ENCODE results near the gene BMP6.

BMP6 gene

DNA sequence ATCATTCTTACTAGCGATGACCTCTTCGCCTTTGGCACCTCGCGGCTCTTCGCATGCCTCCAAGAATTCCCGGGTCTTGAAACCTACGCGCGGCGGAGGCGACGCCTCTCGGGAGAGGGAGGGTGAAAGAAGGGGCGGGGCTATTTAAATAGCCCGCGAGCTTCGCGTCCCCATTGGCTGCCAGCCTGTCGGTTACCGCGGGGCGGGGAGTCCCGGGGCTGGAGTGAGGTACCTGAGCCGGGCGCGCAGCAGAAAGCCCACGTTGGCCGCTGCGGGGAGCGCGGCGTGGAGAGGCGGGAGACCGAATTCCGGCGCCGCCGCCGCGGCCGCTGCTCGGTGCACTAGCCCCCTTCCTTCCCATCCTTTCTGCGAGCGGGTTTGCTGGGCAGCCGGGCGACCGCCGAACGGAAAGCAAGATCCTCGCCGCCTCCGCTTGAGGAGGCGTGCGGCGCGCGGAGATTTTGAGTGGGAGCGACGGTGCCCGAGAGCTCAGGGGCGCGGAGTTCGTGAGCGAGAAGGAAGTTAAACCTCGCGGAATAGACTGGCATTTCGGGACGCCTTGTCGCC lies at the start of gene BMP6:
TSS of gene BMP6 (plus strand) at position 251 of the 567 bp plus-strand sequence. CDS start 857 bp downstream, outside the sequence.
- DNase-seq: peak; percentile 19

DNA sequence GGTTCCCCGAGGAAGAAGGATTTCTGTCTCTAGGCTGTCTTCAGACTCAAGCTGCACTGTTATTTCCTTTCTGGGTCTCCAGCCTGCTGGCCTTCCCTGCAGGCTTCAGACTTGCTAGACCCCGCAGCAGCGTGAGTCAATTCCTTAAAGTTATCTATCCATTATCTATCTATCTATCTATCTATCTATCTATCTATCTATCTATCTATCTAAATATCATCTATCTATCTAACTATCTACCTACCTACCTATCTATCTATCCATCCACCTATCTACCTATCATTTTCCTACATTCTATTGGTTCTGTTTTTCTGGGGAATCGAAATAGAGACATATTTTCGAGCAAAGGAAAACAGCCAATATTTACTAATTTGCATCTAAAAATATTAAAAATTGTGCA lies 48.7 kb upstream of the BMP6 start:
- DNase-seq: no peak

DNA sequence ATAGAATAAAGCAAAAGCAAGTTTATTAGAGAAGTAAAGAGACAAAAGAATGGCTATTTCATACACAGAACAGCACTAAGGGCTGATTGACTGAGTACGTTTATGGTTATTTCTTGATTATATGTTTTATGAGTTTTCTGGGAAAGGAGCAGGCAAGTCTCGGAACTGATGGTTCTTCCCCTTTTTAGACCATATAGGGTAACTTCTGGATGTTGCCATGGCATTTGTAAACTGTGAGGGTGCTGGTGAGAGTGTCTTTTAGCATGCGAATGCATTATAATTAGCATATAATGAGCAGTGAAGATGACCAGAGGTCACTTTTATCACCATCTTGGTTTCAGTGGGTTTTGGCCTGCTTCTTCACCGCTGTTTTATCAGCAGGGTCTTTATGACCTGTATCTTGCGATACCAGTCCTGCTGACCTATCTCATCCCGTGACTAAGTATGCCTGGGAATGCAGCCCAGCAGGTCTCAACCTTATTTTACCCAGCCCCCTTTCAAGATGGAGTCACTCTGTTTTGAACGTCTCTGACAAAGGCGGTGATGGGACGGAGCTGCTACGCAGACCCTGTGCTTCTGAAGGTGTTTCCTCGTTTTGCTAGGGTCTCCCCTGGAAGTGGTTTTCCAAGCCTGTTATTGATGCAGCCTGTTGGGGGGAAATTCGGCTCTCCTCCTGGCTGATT lies 45.4 kb upstream of the BMP6 start:
- no peak for DNase-seq

DNA sequence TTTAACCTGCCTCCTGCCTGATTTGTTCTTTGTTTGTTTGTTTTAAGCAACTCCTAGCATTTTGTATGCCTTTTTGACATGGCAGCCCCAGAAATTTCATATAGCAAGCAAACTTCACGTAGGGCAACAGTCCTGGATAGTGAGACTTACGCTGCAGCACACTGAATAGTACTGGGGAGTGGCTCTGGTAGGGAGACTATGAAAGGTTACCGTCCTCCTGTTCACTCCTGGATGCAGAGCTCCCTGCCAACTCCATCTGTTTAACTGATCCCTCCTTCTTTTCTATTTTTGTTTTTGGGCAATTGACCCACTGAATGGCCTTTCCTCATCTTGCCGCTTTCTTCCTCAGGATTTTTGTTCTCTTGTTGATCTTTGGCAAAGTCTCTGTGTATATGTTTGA lies 44.5 kb upstream of the BMP6 start:
- no peak for DNase-seq

DNA sequence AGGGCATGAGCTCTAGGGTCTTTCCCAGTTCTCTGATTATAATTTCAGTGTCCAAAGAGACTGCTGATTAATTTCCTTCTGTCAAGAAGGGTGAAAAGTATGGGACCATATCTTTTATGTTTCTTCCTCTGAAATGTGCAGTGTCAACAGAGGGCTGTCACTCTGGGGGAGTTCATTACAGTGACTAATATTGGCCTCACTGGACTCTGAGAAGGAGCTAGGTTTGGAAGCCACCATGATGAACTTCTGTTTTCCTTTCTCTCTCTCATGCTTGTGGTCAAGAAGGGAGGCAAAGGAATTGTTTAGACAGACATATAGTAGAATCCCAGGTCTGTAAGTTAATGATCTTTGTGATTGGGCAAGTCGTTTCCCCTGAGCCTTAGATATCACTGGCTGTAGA lies 41.8 kb upstream of the BMP6 start:
- DNase-seq: no peak

DNA sequence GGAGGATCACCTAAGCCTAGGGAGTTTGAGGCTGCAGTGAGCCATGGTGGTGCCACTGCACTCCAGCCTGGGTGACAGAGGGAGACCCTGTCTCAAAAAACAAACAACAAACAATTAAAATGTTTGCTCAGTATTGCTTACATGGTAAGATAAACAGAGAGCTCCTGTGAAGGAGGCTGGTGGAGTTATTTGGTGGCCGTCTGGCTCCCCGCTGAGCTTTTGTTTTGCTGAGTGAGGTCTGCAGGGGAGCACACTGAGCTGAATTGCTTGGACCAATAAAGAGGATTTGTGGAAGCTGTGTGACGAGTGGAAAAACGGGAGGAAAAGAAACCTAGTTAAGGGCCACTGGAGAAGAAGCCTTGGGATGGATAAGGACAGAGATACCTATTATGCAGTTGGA lies 41.1 kb upstream of the BMP6 start:
- DNase-seq: no peak

DNA sequence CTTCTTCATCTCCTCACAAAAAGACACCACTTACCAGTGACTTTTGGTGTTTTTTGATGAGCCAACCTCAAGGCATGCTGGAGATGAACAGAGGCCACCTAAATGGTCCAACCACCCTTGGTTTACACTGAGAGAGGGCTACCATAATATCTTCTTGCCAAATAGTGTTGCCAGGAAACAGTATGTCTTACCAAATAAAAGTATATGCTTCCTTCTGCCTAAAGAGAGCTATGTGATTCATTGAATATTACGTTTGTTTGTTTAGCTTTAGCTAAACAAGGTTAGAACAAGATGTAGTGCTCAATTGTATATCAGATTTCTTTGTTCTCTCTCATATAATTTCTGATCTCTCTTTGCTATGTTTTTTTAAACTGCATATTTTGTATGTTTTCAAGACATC lies 40.6 kb upstream of the BMP6 start:
- no peak for DNase-seq

DNA sequence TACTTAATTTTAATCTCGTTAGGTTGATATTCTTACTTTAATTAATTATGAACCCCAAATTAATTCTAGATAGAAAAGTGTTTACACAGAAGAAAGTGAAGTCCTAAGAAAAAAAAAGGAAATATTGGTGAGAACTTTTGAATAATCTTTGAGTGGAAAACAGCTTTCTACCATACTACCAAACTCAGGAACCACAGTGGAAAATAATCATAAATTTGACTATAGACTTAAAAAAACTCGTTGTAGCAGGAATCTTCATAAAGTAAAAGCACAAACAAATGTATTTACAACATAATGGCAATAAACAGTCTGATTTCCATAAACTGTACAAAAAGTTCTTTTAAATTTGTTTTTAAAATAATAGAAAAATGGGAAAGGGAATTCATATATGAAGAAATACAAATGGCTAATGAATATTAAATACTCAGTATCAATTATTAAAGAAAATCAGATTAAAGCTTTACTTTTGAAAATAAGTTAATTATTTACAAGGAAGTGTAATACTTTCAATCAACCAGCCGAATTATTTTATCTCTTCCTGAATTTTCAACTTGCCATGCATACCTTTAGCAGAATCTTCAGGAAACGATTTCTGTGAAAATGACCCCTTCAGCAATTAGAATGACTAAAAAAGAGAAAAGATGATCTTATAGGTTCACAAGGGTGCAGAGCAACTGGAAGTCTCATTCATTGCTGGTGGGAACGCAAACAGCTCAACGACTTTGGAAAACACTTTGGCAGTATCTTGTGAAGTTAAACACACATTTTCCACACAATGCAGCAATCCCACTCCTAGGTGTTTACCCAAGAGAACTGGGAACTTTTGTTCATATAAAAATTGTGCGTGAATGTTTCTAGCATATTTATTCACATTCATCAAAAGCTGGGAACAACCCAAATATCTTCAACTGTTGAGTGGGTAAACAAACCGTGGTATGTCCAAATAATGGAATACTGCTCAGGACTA lies 38.5 kb upstream of the BMP6 start:
- DNase-seq: no peak

DNA sequence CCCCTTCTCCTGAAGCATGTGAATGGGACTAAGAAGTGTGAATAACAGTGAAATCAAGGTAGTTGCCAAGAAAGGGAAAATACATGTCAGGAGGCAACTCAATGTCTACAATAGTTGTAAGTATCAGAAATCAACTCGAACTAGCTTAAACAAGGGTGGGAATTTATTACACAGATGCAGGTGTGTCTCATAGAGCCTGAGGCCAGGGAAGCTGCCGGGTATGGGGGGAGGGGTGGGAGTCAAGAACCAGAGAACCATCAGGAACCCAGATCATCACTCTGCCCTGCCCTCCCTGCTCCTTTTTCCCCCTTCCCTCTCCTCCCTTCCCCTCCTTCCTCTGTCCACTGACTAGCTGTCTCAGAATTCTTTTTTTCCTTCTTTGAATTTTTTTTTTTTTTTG lies 34.9 kb upstream of the BMP6 start:
- DNase-seq: no peak

DNA sequence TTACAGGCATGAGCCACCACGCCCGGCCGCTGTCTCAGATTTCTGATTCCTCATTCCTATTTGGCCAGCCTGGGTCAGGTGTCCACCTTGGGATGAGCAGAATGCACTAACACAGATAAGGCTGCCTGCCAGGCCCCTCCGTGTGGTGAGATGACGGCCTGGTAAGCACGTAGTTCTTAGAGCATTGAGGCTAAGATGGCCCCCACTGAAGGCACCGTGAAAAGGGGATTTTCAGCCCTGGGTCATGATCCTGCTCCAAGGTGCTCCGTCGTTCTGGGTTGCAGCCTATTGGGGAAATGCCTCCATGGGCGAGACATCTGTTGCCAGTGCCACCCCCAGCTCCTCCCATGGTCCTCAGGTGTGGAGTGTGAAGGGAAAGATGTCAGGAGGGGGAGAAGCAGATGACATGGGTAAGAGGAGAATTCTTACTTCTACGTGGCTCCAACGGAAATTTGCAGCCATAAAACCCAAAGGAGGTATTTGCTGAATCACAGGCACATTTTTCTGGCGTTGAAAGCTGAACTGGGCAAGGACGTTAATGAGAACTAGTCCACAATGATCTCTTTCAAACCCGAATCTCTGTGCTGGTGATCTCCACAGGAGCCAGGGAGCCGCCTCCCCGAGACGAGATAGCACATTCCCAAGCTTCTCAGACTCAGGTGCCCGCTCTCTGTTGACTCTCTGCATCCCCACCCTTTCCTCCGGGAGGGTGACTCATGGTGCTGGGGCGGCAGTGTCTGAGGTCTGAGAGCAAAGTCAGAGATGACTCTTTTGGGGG lies 34.0 kb upstream of the BMP6 start:
- DNase-seq: no peak

DNA sequence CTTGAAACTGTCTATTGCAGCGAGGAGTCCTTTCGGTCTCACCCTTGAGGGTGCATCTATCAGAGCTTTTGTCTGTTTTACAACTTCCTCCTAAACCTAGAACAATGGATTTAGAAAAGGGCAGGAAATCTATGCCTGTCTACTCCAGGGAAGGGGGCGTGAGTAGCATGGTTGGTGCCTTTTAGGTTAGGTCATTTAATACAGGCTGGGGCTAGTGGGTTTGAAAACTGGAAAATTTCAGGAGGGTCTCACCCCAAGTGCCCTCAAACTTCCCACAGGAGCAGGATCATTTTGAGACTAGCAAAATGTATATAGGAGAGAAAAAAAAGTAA lies 33.5 kb upstream of the BMP6 start:
- DNase-seq: no peak

DNA sequence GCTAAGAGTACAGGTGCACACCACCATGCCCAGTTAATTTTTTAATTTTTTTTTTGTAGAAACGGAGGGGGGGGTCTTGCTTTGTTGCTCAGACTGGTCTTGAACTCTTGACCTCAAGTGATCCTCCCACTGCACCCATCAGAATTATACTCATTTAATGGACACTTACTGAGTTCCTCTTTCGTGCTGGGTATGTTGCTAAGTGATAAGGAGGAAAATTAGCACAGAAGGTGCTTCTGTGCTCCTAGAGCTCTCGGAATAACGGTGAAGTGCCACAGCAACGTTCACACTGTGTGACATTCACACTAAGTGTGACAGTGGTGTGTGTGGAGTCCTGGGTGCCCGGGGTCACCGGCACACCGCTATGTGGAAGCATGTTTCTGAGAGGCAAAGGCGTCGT lies 32.1 kb upstream of the BMP6 start:
- DNase-seq: no peak

DNA sequence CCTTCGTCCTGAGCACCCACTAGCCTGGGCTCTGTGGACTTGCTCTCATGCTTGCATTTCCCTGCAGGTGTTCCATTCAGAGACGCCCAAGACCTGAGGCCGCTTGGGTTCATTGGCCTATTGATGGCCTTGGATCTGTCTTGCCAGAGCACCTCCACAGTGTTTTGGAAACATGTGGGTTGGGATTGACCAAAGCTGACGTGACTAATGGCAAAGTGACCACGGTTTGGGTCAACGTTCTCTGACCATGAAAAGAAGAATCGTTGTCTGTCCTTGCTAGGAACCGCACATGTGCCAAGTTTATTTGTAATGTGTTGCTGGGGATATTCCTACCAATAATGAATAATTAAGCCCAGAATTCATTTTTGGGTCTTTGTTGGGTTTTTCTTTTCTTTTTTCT lies 29.8 kb upstream of the BMP6 start:
- no peak for DNase-seq

DNA sequence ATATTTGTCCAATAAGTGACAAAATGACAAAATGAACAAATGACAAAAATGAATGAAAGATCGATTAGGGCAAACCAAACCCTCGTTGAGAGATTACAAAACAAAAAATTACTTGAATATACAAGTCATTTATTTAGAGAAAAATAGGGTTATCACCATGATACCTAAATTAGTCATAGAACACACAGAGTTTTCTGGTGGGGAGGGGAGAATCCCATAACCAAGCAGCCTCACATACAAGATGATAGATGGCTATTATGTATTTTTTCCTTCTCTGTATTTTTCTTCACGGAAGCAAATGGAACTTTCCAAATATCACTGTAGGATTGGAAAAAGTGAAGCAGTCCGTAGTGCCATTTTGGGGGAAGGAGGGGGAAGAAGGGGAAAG lies 28.5 kb upstream of the BMP6 start:
- DNase-seq: no peak

DNA sequence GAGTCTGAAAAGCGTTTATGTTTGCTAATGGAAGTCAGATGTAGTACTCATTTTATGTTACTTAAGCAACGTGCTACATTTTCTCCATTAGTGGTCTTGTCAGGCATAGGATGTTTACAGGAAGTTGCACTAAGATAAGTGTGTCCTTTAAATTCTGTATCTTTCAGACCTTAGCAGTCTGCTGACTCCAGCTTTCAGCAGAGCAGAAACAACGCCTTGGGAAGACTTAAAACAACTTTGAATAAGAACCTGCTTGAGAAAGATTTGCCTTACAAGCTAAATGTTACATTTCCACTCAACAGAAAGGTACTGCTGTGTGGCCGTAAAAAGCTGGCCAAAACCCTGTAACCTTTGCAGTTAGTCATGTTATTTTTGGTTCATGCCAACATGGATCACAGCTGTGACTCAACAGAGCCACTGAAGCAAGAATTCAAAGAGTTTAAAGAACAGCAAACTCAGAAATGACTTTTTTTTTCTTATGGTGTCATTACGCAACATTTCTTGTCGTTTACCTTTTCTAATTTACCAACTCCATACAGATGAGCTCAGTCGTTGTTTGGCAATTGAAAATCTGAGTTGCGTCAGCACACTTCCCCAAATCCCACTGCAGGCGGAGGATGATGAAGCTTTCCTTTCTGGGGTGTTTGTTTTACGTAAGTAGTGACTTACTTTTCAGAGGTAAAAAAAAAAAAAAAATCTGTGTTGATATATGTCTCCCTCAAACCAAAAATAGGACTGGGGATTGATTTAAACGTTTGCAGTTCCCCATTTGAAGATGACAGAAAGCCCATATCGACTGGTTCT lies 27.9 kb upstream of the BMP6 start:
- no peak for DNase-seq

DNA sequence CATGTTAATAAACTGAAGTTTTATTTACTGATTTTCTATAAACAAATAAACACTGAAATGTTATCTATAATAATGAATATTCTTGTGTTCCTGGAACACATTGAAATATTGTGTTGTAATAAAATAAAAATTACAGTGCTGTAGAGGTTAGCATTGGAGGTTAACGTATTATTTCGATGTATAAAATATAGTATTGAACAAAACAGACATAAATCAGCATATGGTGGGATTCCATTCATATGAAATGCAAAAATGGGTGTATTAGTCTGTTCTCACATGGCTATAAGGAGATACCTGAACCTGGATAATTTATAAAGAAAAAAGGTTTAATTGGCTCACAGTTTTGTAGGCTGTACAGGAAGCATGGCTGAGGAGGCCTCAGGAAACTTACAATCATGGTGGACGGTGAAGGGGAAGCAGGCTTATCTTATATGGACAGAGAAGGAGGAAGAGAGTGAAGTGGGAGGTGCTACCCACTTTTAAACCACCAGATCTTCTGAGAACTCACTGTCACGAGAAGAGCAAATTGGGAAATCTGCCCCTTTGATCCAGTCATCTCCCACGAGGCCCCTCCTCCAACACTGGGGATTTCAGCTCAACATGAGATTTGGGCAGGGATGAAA lies 24.6 kb upstream of the BMP6 start:
- DNase-seq: no peak

DNA sequence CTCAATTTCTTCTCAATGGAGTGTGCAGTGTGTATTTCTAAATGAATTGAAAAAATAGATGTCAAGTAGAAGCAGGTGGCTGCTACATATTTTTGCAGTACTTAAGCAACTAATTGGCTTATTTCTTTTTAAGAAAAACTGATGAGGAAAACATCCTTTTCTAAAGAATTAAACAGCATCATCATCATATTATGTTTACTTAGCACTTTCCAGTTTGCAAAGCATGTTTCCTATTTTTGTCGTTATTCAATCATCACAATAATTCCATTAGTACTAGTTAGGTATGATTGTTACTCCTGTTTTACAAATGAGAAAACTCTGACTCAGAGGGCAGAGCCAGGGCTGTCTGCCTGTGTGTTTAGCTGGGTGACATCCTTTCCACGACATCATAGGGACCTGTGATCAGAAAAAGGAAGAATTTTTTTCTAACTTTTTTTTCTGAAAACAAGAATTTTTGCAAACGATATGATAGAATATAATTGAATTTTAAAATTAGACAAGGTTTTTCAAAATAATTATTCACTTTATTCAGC lies 22.7 kb upstream of the BMP6 start:
- DNase-seq: no peak

DNA sequence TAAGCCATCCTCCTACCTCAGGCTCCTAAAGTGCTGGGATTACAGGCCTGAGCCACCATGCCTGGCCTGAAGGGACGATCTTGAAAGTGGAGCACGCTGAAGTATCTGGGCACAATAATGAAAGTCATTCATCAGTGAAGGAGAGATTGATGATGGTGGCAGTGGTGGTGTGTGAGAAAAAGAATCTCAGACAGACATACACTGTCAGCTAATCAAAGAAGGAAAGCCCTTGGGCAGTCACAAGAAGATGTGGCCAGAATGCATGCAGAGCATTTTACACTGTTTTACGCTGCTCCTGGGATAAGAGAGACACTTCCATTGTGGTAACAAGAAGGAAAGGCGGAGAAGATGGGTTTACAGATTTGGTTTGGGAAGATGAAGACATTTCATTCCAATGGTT lies 20.4 kb upstream of the BMP6 start:
- DNase-seq: no peak

DNA sequence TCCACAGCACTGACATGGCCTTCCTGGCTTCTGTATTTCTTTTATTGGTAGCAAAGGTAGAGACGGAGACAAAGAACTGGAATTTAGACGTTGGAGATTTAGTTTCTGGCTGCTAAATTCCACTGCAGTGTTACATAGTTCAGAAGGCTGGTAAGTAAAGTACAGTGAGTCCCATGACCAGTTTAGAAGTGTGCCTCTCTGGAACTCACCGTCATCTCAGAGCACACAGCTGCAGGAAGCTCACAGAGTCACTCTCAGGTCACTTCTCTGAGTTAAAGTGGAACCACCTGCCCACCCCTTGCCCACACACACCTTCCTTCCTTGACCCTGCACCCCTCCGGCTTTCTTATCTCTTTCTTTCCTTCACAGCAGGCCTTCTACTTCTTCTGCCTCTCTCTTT lies 19.6 kb upstream of the BMP6 start:
- DNase-seq: no peak

DNA sequence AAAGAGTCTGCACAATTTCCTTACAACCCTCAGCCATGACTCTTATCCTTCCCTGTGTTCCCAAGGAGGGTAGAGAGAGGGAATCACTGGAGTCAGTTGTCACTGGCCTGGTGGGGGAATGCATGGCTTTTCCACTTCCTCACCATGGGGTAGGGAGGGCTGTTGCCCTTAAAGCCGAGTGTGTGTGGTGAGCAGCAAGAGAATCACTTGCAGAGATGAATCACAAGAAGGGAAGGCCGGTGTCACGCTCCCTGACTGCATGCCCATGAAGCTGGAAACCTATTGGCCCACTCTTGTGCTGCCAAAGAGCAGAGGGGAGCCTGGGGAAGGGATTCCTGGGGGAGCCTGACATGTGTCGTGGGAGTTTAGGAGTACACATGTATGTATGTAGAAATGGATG lies 18.1 kb upstream of the BMP6 start:
- DNase-seq: no peak

DNA sequence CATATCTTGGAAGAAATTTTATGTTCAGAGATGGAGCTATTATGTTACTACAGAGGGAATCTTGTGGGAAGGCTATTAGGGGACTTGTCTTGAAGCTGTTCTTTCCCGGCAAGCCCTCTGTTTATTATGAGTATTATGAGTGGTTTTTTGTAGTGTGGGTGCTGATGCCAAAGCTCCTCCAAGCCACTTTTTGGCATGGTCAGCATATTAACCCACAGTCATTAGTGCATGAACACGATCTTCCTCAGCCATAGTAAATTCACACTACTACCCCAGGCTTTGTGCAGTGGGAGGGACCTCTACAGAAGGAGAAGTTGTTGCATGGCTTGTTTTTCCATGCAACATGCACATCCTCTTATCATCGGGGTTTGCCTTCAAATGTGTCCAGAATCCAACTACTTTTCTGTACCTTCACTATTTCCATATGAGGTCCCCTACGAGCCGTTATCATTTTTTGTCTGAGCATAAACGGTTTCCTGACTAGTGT lies 6.5 kb upstream of the BMP6 start:
- DNase-seq: no peak

DNA sequence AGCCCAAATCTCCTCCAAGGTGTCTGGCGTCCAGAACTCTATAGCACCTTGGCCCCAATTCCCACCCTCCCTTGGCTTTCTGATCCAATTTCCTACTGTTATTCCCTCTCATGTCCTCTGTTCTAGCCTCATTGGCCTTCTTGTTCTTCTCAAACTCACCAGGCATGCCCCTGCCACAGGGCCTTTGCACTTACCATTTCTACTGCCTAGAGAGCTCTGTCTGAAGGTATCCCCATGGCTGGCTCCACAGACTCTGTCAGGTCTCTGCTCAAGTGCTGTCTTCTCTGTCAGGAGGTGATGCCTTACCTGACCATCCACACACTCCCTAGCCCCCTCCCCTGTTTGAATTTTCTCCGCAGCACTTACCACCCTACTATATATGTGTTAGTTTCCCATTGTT lies 5.6 kb upstream of the BMP6 start:
- DNase-seq: no peak
